HG03571 (cell line): ENCODE results near the gene ASB10.
A peak's percentile ranks its signal among the peaks of the same experiment; 100 is the strongest.

ENCODE experiments used
- ATAC-seq: cut with Tn5 transposase; IDR thresholded peaks from one replicate; pipeline ENCODE4 v1.9.1; 2021; ENCODE audit not compliant: unreplicated experiment

ASB10 gene

GRCh38 chr7:151186640-151187408, at the start of gene ASB10:
TSS of gene ASB10 (minus strand) at chr7:151187250. CDS start at chr7:151187130, 120 bp downstream.
- ATAC-seq, result no peak

- ATAC-seq, result no peak
Observed at GRCh38 chr7:151236406-151236805, 49.4 kb upstream of the ASB10 start.

- ATAC-seq, result no peak
Observed at GRCh38 chr7:151235091-151235787, 48.2 kb upstream of the ASB10 start.

- no peak for ATAC-seq
Observed at GRCh38 chr7:151233804-151234203, 46.8 kb upstream of the ASB10 start.

- no peak for ATAC-seq
Observed at GRCh38 chr7:151232917-151233701, 46.1 kb upstream of the ASB10 start.

GRCh38 chr7:151232091-151232916, 45.3 kb upstream of the ASB10 start, which contains the start of gene CHPF2:
TSS of gene CHPF2 (plus strand) at chr7:151232483. CDS start at chr7:151234012, 1,529 bp downstream.
- peak; percentile 97 for ATAC-seq

- ATAC-seq, result no peak
Observed at GRCh38 chr7:151231080-151231479, 44.0 kb upstream of the ASB10 start.

- no peak for ATAC-seq
Observed at GRCh38 chr7:151229249-151229648, 42.2 kb upstream of the ASB10 start.

- no peak for ATAC-seq
Observed at GRCh38 chr7:151228024-151228866, 41.2 kb upstream of the ASB10 start.

GRCh38 chr7:151226875-151227782, 40.1 kb upstream of the ASB10 start, which contains the start of gene ABCF2:
TSS of gene ABCF2 (minus strand) at chr7:151227205. CDS start at chr7:151226458, 747 bp downstream.
- ATAC-seq, result peak; percentile 98

- ATAC-seq, result peak; percentile 10
Observed at GRCh38 chr7:151226560-151226874, 39.5 kb upstream of the ASB10 start.

GRCh38 chr7:151225948-151226510, 39.0 kb upstream of the ASB10 start:
- no peak for ATAC-seq

GRCh38 chr7:151223728-151224127, 36.7 kb upstream of the ASB10 start:
- ATAC-seq, result no peak

- ATAC-seq, result no peak
Observed at GRCh38 chr7:151218170-151218569, 31.1 kb upstream of the ASB10 start.

GRCh38 chr7:151215396-151215795, 28.3 kb upstream of the ASB10 start:
- no peak for ATAC-seq

GRCh38 chr7:151213826-151214225, 26.8 kb upstream of the ASB10 start:
- no peak for ATAC-seq

- ATAC-seq, result no peak
Observed at GRCh38 chr7:151212626-151213025, 25.6 kb upstream of the ASB10 start.

GRCh38 chr7:151211155-151211772, 24.2 kb upstream of the ASB10 start:
- no peak for ATAC-seq
